SK-N-MC (cell line): ENCODE measurements around the gene CACFD1.

Source experiments
- EZH2 ChIP-seq: fragments of 200-600 bp; sonication (generic); IDR thresholded peaks from one replicate; pipeline ENCODE4 v1.6.1; 2017; ENCODE audit warnings: antibody characterized with exemption
- POLR2AphosphoS5 ChIP-seq: IDR thresholded peaks from 2 replicates; pipeline ENCODE4 v1.6.1; 2012; ENCODE audit warnings: mild to moderate bottlenecking, low read depth, low read length, borderline replicate concordance

- no peak for TF ChIP-seq POLR2AphosphoS5
- TF ChIP-seq EZH2: no peak
Measured at GRCh38 chr9:133457233-133457632, 2.5 kb upstream of the CACFD1 start.
